GM19468 (cell line): ENCODE data around the gene CEP41.
"Not testable (repeated sequence)": the region's sequence is repeated elsewhere in the genome, so short reads cannot be mapped to it uniquely, and the experiment has no call there.

Experiments used
- ATAC-seq: cut with Tn5 transposase; IDR thresholded peaks from one replicate; pipeline ENCODE4 v1.9.1; 2021; ENCODE audit warnings: mild to moderate bottlenecking, moderate library complexity, moderate number of reproducible peaks; ENCODE audit not compliant: unreplicated experiment; ENCODE audit errors: extremely low read depth

CEP41 gene

DNA sequence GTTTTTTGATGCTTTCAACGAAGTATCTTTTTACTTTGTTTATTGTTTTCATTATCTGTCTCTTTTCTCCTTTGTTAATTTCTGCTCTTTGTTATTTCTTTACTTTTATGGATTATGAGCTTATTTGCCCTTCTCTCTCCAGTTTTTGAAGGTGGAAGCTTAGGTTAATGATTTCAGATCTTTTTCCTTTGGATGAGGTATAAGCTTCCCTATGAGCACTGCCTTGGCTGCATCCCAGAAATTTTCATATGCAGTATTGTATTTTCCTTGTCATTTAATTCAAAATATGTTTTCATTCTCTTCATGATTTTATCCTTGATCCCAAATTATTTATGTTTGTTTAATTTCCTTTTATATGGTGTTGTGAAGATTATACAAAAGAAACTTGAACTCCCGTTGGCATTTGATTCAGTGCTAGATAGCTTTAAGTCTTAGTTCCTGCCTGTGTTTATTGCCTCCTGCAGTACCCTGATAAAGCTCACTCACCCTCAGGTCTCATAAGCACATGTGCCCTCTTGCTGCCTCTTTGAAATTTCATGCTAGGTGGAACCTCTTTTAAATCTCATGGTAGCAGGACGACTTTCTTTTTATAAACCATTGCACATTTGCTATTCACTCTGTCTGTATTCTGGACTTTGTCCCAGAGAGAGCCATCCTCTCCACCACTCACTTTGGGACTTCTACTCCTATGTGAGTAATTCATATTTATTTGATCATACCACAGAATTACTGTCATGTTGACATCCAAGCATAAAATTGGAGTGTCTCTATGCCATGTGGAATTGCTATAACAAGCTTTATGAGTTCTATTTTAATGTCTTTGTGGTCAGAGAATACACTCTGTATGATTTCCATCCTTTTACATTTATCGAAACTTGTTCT, 23.0 kb upstream of the CEP41 start:
- ATAC-seq = no peak

DNA sequence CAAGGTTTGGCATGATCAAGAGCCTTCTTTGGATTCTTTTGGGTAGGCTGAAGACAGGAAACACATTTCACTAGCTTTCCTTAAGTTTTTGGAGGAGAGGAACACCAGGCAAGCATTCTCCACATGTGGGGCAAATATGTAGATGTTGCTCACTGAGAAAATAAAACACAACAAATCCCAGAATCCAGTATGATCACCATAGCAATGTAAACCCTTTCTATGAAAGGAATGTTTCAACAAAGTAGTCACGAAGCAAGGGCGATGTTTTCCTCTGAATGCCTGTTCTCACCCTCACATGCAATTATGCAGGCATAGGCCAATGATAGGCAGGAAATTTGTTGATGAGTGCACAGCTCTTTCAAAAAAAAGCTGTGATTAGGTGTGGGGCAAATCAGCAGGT, 20.5 kb upstream of the CEP41 start:
- ATAC-seq = no peak

DNA sequence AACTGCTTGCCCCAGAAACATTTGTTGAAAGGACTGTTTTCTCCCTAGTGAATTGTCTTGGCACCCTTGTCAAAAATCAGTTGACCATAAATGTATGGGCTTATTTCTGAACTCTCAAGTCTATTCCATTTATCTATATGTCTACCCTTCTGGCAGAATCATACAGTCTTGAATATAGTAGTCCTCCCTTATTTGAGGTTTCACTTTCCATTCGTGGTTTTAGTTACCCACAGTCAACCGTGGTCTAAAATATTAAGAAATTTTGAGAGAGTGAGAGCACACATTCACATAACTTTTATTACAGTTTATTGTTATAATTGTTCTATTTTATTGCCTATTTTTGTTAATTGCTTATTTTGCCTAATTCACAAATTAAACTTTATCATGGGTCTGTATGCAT, 17.4 kb upstream of the CEP41 start:
- ATAC-seq = no peak

DNA sequence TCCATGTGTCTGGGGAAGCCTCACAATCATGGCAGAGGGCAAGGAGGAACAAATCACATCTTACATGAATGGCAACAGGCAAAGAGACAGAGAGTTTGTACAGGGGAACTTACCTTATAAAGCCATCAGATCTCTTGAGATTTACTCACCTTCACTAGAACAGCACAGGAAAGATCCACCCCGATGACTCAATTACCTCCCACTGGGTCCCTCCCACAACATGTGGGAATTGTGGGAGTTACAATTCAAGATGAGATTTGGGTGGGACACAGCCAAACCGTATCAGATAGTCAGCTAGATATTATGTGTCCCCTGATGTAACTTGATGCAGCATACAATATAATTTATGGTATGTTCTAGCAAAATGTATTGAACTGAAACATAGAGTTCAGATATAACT, 14.1 kb upstream of the CEP41 start:
- ATAC-seq = no peak

DNA sequence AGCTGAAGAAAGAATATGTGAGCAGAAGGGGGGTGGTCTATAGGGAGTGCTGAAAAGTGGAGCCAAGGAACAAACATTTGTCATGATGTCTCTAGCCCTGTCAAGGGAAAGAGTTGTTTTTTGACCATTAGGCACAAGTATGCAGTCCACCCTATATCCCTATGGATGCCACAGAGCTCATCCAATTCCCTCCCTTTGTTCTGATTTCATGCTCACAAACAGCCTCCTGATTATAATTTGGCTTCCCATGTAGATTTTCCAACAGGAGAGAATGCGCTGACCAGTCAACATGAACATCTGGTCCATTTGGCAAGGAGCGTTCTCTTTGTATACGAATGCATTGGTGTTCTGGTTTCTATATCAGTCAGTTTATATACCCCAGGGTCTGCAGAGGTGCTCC, 12.1 kb upstream of the CEP41 start:
- ATAC-seq = no peak

DNA sequence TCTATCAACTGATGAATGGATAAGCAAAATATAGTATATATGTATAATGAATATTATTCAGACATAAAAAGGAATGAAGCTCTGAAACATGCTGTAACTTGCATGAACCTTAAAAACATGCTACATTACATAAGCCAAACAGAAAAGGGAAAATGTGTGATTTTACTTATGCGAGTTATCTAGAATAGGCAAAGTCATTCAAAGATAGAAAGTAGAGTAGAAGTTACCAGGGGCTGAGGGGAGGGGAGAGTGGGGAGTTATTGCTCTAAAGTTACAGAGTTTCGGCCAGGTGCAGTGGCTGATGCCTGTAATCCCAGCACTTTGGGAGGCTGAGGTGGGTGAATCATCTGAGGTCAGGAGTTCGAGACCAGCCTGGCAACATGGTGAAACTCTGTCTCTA, 10.5 kb upstream of the CEP41 start:
- not testable (repeated sequence) for ATAC-seq

DNA sequence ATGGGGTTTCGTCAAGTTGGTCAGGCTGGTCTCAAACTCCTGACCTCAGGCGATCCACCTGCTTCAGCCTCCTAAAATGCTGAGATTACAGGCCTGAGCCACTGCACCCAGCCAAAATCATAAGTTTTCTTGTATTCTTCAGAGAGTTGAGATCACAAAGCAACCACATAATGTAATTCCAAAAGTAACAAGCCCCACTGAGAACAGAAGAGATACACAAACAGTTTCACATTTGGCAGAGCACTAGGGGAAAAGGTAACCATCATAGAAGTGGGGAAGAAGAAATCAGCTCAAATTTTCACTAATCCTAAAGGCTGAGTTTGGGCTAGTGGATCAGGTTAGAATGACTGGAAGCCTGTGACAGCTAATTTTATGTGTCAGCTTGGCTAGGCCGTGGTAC, 5.4 kb upstream of the CEP41 start:
- no peak for ATAC-seq

DNA sequence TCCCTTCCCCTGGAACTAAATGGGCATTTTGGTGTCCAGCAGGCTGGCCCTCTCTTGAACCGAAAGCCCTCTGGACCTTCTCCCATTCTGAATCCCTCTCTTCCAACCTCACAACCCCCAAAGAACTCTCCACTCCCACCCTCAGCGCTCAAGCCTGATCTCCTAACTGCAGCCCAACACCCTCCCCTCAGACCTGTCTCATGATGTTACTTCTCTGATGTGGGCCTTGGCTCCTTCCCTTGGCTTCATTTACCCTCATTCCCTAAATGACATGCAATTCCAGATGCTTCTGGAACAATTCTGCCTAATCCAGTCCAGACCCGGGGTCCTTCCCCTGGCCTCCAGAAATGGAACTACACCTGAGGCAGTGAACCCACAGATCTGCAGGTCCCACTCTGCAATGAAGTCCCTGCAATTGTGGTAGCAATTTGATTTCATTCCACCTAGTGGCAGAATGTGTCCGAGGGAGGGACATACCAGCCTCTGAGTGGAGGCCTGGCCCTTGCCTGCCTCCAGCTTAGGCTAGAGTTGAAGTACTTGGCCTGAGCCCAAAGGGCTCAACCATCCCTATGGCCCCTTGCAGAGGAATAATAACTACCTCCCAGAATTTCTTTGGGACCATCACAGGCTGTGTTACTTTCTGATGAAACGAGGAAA, 4.1 kb upstream of the CEP41 start:
- ATAC-seq = no peak

DNA sequence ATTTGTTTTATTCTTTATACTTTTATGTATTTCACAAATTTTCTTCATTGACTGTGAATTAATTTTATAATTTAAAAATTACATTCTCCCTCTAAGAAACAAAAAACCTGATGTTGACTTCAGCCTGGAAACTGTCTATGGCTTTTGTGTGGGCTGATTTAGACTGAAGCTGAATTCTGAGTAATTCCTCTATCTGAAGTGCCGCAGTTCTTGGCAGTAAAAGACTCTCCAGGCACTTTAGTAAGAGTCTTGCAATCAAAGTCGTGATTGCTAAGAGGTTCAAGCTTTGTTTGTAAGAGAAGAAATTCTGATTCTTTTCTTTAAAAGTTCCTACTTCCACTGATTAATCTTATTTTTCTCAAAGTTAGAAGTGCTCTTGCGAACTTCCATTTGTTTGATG, 3.4 kb upstream of the CEP41 start:
- ATAC-seq = no peak

DNA sequence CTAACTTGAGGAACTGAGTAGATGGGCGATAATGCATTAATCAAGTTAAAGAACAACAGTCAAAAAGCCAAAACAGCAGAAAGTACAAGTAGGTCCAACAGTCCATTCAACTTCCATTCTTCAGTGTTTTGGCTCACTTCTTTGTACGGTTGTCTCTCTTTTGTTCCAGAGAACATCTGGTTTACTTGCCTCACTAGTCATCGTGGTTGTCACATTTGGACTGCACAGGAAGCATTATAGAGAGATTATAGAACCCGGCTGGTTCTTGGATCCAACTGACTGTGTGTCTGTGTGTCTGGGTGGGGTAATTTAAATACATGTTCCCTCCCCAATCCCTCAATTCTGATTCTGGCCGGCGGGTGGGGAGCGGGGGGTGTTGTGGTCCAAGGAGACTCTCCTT, 1.8 kb upstream of the CEP41 start:
- ATAC-seq = no peak

DNA sequence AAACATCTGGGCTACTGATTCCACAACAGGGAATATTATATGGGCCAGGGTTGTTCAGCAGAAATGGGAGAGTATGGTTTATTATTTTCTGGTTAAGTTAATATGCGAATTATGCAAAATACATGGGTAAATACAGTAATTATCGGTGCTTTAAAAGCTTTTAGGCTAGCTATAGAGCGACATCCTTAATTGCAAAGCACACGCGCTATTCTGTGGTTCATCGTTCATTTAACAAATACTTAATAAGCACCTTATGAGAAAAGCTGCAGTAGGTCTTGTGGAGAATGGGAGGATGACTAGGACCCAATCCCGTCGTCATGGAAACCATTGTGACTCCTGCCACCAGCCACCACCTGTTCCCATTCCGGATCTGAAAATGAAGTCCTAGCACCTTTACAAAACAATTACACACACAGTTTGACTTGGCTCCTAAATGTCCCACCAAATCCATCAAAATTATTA, 623 bp upstream of the CEP41 start:
- no peak for ATAC-seq

DNA sequence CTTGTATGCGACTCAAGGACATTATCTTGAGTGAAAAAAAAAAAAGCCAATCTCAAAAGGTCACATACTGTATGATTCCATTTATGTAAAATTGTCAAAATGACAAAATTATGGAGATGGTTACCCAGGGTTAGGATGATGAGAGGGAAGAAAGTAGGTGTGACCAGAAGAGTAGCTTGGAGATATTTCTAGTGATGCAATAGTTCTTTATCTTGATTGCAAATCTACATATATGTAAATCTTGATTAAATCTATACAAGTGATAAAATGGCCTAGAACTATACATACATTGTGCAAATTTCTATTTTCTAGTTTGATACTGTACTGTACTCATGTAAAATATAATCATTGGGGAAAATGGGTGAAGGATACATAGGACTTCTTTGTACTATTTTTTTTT, 4.6 kb downstream of the CEP41 start:
- no peak for ATAC-seq

DNA sequence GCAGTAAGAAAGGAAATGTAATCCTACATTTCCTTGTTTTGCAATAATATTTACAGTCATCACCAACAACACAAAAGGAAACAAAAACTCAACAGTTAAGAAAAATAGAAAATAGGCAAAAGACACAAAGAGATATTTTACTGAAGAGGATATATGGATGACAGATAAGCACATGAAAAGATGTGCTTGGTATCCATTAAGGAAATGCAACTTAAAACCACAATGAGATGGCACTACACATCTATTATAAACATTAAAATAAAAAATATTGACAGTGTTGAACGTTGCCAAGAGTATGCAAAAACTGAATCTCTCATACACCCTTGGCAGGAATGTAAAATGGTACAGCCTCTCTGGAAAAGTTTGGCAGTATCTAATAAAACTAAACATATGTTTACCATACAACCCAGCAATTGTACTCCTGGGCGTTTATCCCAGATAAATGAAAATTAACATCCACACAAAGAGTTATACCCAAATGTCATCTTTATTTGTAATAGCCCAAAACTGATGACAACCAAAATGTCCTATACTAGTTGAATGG, 5.4 kb downstream of the CEP41 start:
- ATAC-seq = no peak

DNA sequence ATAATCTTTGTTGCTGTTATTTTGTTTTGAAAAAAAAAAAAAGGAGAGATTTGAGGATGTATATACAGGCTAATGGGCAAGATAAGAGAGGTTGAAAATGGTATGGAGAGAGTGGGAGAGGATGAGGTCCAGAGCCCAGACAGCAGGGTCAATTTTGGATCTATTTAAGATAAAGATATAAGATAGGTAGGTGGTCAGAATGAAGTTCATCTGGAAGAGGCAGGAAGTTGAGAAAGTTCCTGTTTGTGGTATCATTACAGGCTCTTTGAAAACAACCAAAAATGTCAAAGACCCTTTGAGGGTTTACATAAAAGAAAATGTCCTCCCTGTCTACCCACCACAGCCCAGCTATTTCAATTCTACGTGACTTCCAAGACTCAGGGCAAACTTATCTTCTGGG, 7.5 kb downstream of the CEP41 start:
- no peak for ATAC-seq

DNA sequence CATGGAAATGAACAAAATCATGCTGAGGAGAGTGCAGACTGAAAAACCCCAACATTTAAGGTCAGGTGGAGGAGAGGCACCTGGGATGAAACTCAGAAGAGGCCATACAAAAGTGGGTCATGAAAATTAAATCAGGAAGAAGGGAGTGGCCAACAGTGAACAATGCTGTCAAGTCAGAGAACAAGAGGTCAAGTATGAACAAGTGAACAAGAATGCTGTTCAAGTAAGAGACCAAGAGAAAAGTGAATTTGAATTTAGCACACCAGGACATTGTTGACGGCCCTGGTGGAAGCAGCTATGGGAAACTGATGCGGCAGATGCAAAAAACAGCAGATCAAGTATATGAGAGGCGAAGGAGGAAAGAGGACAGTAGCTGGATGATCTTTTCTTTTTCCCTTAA, 7.9 kb downstream of the CEP41 start:
- no peak for ATAC-seq

DNA sequence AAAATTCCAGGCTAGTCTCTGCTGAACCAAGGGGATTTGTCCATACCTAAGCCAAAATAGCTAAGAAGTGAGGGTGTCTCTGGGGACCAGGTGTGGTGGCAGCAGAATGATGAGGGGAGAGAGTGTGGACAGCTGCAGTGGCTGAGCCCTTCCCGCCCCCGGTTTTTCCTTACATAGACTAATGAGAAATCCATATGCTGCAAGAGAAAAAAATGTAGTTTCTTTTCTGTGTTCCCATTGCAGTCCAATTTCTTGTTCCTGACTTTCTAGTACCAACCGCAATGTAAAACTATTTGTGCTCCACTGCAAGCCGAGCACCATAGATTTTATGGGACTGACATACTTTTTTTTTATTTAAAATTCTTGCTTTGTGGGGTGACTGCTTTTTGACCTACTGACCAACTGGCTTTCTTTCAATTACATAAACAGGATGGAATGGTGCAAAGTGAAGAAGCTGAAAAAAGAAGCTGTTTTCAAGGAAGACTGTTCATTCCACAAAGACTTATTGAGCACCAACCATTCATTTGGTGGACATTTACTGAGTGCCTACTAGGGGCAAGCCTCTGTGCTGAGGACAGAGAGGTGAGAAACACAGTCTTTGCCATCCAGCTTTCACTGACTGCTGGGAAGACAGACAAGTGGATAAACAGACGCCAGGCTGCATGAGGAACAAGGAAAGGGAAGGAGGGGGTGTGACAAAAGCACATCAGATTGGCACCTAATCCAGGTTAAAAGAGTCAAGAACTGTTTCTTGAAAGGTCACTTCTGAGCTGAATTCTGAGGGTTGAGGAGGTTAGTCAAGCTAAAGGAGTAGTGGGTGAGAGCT, 9.8 kb downstream of the CEP41 start:
- ATAC-seq = no peak

DNA sequence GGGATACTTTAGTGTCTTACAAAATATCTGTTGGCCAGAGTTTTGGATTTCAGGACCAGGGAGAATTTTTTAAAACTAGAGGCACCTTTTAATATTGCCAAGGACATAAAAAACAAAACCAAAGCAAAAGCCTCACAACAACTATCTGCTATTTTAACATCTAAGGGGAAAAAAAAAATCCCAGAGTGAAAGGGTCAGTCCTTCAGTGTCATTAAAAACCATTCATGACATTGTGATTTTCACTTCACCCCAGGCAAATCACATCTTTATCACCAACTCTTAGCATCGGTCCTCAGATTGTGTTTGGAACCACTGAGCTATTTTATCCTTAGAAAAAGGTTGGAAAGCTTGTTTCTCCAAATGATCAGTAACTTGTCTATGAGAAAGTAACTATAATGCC, 10.7 kb downstream of the CEP41 start:
- no peak for ATAC-seq

DNA sequence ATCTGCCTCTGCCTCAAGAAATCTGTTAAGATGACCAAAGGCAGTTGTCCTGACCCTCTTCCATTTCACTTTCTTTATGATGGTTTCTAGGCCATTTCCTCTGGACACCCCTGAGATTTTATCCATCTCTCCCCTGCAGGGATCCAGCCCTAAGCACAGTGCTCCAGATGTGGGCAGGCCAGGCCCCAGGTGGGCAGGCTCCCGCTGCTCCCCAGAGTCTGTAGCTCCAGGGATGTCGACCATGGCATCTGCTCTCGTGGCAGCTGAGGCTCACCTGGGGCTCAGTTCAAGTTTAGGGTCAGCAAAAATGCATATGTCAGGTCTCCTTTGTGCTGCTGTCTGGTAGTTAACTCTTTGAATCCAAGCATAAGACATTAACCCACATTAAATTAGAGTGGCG, 11.8 kb downstream of the CEP41 start:
- ATAC-seq = no peak

DNA sequence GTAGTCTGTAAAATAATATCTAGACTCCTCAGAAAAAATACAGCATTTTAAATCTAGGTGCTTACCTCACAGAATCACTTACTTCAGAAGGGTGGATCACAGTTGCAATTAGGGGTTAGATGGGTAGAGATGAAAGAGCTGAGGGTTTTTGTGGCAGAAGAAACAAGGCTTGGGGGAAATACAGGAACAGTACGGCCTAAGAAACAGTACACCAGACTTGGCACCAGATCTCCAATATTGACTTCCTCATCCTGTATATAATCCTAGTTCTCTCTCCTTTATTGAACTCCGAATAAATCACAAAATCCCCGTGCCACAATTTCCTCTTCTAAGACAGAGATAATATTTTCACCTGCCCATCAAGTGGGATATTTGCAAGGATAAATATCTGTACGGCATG, 14.3 kb downstream of the CEP41 start:
- ATAC-seq = no peak

DNA sequence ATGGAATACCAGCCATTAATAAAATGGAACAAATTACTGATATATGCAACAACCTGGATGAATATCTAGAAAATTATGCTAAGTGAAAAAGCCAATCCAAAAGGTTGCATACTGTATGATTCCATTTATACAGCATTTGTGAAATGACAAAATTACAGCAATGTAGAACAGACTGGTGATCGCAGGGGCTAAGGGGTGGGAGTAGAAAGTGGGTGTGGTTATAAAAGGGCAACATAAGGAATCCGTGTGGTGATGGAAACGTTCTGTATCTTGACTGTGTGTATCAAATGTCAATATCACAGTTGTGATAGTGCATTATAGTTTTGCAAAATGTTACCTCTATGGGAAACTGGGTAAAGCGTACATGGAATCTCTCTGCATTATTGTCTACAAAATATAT, 15.0 kb downstream of the CEP41 start:
- no peak for ATAC-seq
